Esophagus squamous epithelium (tissue), 4 donors: ENCODE measurements around the gene SEC14L5.

Experiments used
- POLR2A ChIP-seq, 4 donors: fragments of 450-650 bp; IDR thresholded peaks; one replicate each; pipeline ENCODE4 v1.6.1; 2017; ENCODE audit warnings: antibody characterized with exemption in 4 of 4, mild to moderate bottlenecking in 4 of 4, moderate library complexity in 3 of 4
- TF ChIP-seq, protein P1 (sequence below), 6 experiments: fragments of 450-650 bp in 4 of 6; fragments of 200-600 bp in 2 of 6; sonication (generic) in 2 of 6; IDR thresholded peaks; one replicate each; pipeline ENCODE4 v1.5.1; 2016 to 2019; ENCODE audit warnings: antibody characterized with exemption in 6 of 6, mild to moderate bottlenecking in 4 of 6, moderate library complexity in 4 of 6

GRCh38 chr16:5010576-5011329 is 52.6 kb downstream of the SEC14L5 start:
- TF ChIP-seq POLR2A (IDR thresholded peaks at IDR 0.05), result no peak
- TF ChIP-seq, protein P1, sequence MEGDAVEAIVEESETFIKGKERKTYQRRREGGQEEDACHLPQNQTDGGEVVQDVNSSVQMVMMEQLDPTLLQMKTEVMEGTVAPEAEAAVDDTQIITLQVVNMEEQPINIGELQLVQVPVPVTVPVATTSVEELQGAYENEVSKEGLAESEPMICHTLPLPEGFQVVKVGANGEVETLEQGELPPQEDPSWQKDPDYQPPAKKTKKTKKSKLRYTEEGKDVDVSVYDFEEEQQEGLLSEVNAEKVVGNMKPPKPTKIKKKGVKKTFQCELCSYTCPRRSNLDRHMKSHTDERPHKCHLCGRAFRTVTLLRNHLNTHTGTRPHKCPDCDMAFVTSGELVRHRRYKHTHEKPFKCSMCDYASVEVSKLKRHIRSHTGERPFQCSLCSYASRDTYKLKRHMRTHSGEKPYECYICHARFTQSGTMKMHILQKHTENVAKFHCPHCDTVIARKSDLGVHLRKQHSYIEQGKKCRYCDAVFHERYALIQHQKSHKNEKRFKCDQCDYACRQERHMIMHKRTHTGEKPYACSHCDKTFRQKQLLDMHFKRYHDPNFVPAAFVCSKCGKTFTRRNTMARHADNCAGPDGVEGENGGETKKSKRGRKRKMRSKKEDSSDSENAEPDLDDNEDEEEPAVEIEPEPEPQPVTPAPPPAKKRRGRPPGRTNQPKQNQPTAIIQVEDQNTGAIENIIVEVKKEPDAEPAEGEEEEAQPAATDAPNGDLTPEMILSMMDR (IDR thresholded peaks at IDR 0.05), result no peak
